PC-9 (cell line): ENCODE results near the gene GLP2R. TPM values are rescaled to one million over a fixed set of nuclear protein-coding genes. Genes with fewer than 3 reads are reported as not detected.

ENCODE experiments used
- BruUV-seq: library from RNA; stranded (reverse); fragments of 400-500 nt; replicated peaks from 2 replicates; lab custom pipeline; 2021; lab: Mats Ljungman, UMichigan
- CTCF ChIA-PET: fragments of 300-600 bp; sonication (Branson Sonifier 250); formaldehyde crosslinking; loops from one replicate; lab custom pipeline; 2022; ENCODE audit warnings: antibody characterized with exemption; lab: Charles Lee
- POLR2A ChIA-PET: fragments of 300-600 bp; sonication (Branson Sonifier 250); formaldehyde crosslinking; loops from one replicate; lab custom pipeline; 2022; ENCODE audit warnings: antibody characterized with exemption; ENCODE audit not compliant: unreplicated experiment; lab: Charles Lee
- DNase-seq, 2 experiments: peaks; one replicate each; pipeline versions ENCODE4 v3.0.0 to v3.0.0-alpha.2; 2015 to 2022; ENCODE audit warnings: mixed read lengths in 1 of 2
- H2AFZ ChIP-seq: fragments of 200-600 bp; sonication (generic); 2 replicates; pipeline ENCODE4 v1.8.1; 2017; ENCODE audit warnings: antibody characterized with exemption
- H3F3A ChIP-seq: fragments of 200-600 bp; sonication (generic); 2 replicates; pipeline ENCODE4 v1.8.1; 2017; ENCODE audit warnings: antibody characterized with exemption, mild to moderate bottlenecking, low read depth; ENCODE audit not compliant: insufficient read depth
- H3K27ac ChIP-seq: fragments of 200-600 bp; sonication (generic); 2 replicates; pipeline ENCODE4 v1.6.1; 2016; ENCODE audit warnings: mixed run types
- H3K27me3 ChIP-seq: fragments of 200-600 bp; sonication (generic); 2 replicates; pipeline ENCODE4 v1.6.1; 2016; ENCODE audit warnings: low read depth, mixed run types; ENCODE audit not compliant: insufficient read depth
- H3K36me3 ChIP-seq: fragments of 200-600 bp; sonication (generic); 2 replicates; pipeline ENCODE4 v1.6.1; 2016; ENCODE audit warnings: low read depth, mixed run types
- H3K4me1 ChIP-seq: fragments of 200-600 bp; sonication (generic); replicated peaks from 2 replicates; pipeline ENCODE4 v1.6.1; 2016; ENCODE audit warnings: mixed run types; ENCODE audit not compliant: insufficient read depth
- H3K4me2 ChIP-seq: fragments of 200-600 bp; sonication (generic); 2 replicates; pipeline ENCODE4 v1.6.1; 2017; ENCODE audit warnings: mixed run types
- H3K4me3 ChIP-seq: fragments of 200-600 bp; sonication (generic); 2 replicates; pipeline ENCODE4 v1.6.1; 2016; ENCODE audit warnings: mixed run types
- H3K79me2 ChIP-seq: fragments of 200-600 bp; sonication (generic); 2 replicates; pipeline ENCODE4 v1.6.1; 2017; ENCODE audit warnings: low read depth, mixed run types
- H3K9me2 ChIP-seq: fragments of 200-600 bp; sonication (generic); 2 replicates; pipeline ENCODE4 v1.8.1; 2017; ENCODE audit warnings: mild to moderate bottlenecking; ENCODE audit not compliant: insufficient read depth
- H3K9me3 ChIP-seq: fragments of 200-600 bp; sonication (generic); 2 replicates; pipeline ENCODE4 v1.8.1; 2016; ENCODE audit warnings: low read depth; ENCODE audit not compliant: insufficient read depth
- H4K20me1 ChIP-seq: fragments of 200-600 bp; sonication (generic); 2 replicates; pipeline ENCODE4 v1.8.1; 2017; ENCODE audit not compliant: insufficient read depth
- CTCF ChIP-seq: fragments of 200-600 bp; sonication (generic); conservative IDR thresholded peaks from 2 replicates; pipeline ENCODE4 v1.6.1; 2017; ENCODE audit warnings: mixed run types, antibody characterized with exemption, mild to moderate bottlenecking, moderate library complexity
- EZH2 ChIP-seq: fragments of 200-600 bp; sonication (generic); IDR thresholded peaks from 2 replicates; pipeline ENCODE4 v1.8.0; 2017; ENCODE audit warnings: antibody characterized with exemption, low read depth
- intact Hi-C: fragments of 100-400 bp; cut with micrococcal nuclease; formaldehyde crosslinking; loops from one replicate; pipeline ENCODE4 v1.10.0; 2022; ENCODE audit not compliant: unreplicated experiment
- total RNA-seq: library from RNA; stranded (reverse); gene quantifications from 2 replicates; pipeline ENCODE4 v1.2.3, GENCODE V29; 2021

The GLP2R gene
- total RNA-seq, 1 experiment from 2014 or later: 3.2 TPM

GRCh38 chr17:9932491-9932890, 106.8 kb downstream of the GLP2R start:
- no peaks in the 10 kb centered on the region for H3K9me2 ChIP-seq
- H3K36me3 ChIP-seq: no peaks in the 10 kb centered on the region
- H3K27me3 ChIP-seq: peaks cover 53% of the 10 kb centered on the region
- ChIA-PET POLR2A (no interaction called here), CTCF (no interaction called here)
- DNase-seq: no peak
- no peak for TF ChIP-seq CTCF
- TF ChIP-seq EZH2: no peak
- H2AFZ ChIP-seq: no peak overlapping the region
- intact Hi-C loops: no loop called here
- H3K4me2 ChIP-seq: no peak overlapping the region
- H3K27ac ChIP-seq: no peak overlapping the region
- H3K4me3 ChIP-seq: no peak overlapping the region
- H3K9me3 ChIP-seq: no peaks in the 10 kb centered on the region
- no peaks in the 10 kb centered on the region for H3K4me1 ChIP-seq
- H3K79me2 ChIP-seq: no peaks in the 10 kb centered on the region
- H3F3A ChIP-seq: no peaks in the 10 kb centered on the region
- H4K20me1 ChIP-seq: no peaks in the 10 kb centered on the region
- no TSS peak for BruUV-seq

GRCh38 chr17:9934331-9934730, 108.6 kb downstream of the GLP2R start:
- Histone ChIP-seq H4K20me1 (no peaks in the 10 kb centered on the region), H3K27ac (no peak overlapping the region), H3K9me3 (no peaks in the 10 kb centered on the region), H3F3A (no peaks in the 10 kb centered on the region), H3K4me2 (no peak overlapping the region), H3K36me3 (no peaks in the 10 kb centered on the region), H2AFZ (no peak overlapping the region), H3K27me3 (peaks cover 66% of the 10 kb centered on the region), H3K79me2 (no peaks in the 10 kb centered on the region), H3K4me3 (no peak overlapping the region), H3K9me2 (no peaks in the 10 kb centered on the region), H3K4me1 (no peaks in the 10 kb centered on the region)
- TF ChIP-seq CTCF: no peak
- no peak for TF ChIP-seq EZH2
- BruUV-seq: no TSS peak
- CTCF ChIA-PET: interaction anchor here (0.5 to 0.6 kb wide), 3 partner anchors 9 to 357 kb away, joined by 3 to 7 read pairs (median 4); no protein-coding TSS in a partner anchor
- DNase-seq: no peak
- intact Hi-C loops: no loop called here
- POLR2A ChIA-PET: no interaction called here

- H2AFZ ChIP-seq: no peak overlapping the region
- H3K4me1 ChIP-seq: no peaks in the 10 kb centered on the region
- no peaks in the 10 kb centered on the region for H4K20me1 ChIP-seq
- H3K9me2 ChIP-seq: no peaks in the 10 kb centered on the region
- H3F3A ChIP-seq: no peaks in the 10 kb centered on the region
- ChIA-PET CTCF (no interaction called here), POLR2A (no interaction called here)
- no peak overlapping the region for H3K4me3 ChIP-seq
- no peak overlapping the region for H3K27ac ChIP-seq
- no peaks in the 10 kb centered on the region for H3K79me2 ChIP-seq
- peaks cover 62% of the 10 kb centered on the region for H3K27me3 ChIP-seq
- no peaks in the 10 kb centered on the region for H3K9me3 ChIP-seq
- BruUV-seq: no TSS peak
- TF ChIP-seq CTCF (no peak), EZH2 (no peak)
- H3K4me2 ChIP-seq: no peak overlapping the region
- no peaks in the 10 kb centered on the region for H3K36me3 ChIP-seq
- no peak for DNase-seq
- intact Hi-C loops: no loop called here
Measured at GRCh38 chr17:9935408-9935807, 109.7 kb downstream of the GLP2R start.
